ENCODE measurements around the gene ATG13. TPM values are rescaled to one million over a fixed set of nuclear protein-coding genes. Genes with fewer than 3 reads are reported as not detected.

Gene ATG13
- total RNA-seq, 2 donors from 2014 or later, result 54.3 to 172 TPM

- DNase-seq (ENCODE audit: low spot score), result no peak
- TF ChIP-seq CTCF (IDR thresholded peaks at IDR 0.05), result no peak
- no peak for TF ChIP-seq POLR2A (IDR thresholded peaks at IDR 0.05)
- no peak for TF ChIP-seq POLR2AphosphoS5 (IDR thresholded peaks at IDR 0.05)
- Histone ChIP-seq H3K4me3 (no peak overlapping the region), H3K27me3 (replicated peaks; ENCODE audit: insufficient read depth) (no peaks in the 10 kb centered on the region), H3K36me3 (peaks cover 14 to 21% of the 10 kb centered on the region in 2 donors), H3K4me1 (replicated peaks) (no peaks in the 10 kb centered on the region), H3K27ac (peak overlapping the region; percentile 0 to 42), H3K9me3 (no peaks in the 10 kb centered on the region)
- 37% methylated on average over 2 of the region's 2 CpGs for WGBS
- intact Hi-C loops (cut with DNase I), result loop anchor here (5.0 kb wide), 1 partner anchor 50 kb away; no protein-coding TSS in a partner anchor
Measured at GRCh38 chr11:46697723-46698122, 80.4 kb downstream of the ATG13 start.

GRCh38 chr11:46698597-46698996 lies 81.2 kb downstream of the ATG13 start:
- H3K27me3 ChIP-seq (replicated peaks; ENCODE audit: insufficient read depth), result no peaks in the 10 kb centered on the region
- peaks cover 14 to 27% of the 10 kb centered on the region in 2 donors for H3K36me3 ChIP-seq
- intact Hi-C loops (cut with DNase I), result loop anchor here (5.0 kb wide), 1 partner anchor 51 kb away; no protein-coding TSS in a partner anchor
- no peaks in the 10 kb centered on the region for H3K4me1 ChIP-seq (replicated peaks)
- no peak for DNase-seq (ENCODE audit: low spot score)
- no peak overlapping the region for H3K4me3 ChIP-seq
- WGBS, result 71% methylated on average over 1 of the region's 1 CpG
- no peak overlapping the region for H3K27ac ChIP-seq
- no peaks in the 10 kb centered on the region for H3K9me3 ChIP-seq
- no peak for TF ChIP-seq POLR2A (IDR thresholded peaks at IDR 0.05)
- TF ChIP-seq CTCF (IDR thresholded peaks at IDR 0.05), result no peak
- TF ChIP-seq POLR2AphosphoS5 (IDR thresholded peaks at IDR 0.05), result no peak

GRCh38 chr11:46700241-46701077 lies 83.1 kb downstream of the ATG13 start, which contains the start of the genes ARHGAP1 and ZNF408:
TSS of gene ARHGAP1 (minus strand) at chr11:46700619. CDS start at chr11:46696107, 4,512 bp downstream.
TSS of gene ZNF408 (plus strand) at chr11:46701031. CDS start at chr11:46701048, 17 bp downstream.
- Histone ChIP-seq H3K27me3 (replicated peaks; ENCODE audit: insufficient read depth) (no peaks in the 10 kb centered on the region), H3K4me1 (replicated peaks) (no peaks in the 10 kb centered on the region), H3K4me3 (peak within 1 kb of the TSS; percentile 70 to 89), H3K36me3 (peaks cover 9 to 30% of the 10 kb centered on the region in 2 donors), H3K9me3 (no peaks in the 10 kb centered on the region), H3K27ac (peak within 1 kb of the TSS; percentile 90 to 92)
- peak; percentile 99 for DNase-seq (ENCODE audit: low spot score)
- under 1% methylated on average over 44 of the region's 44 CpGs for WGBS
- TF ChIP-seq POLR2AphosphoS5 (IDR thresholded peaks at IDR 0.05) (peak; percentile 95), POLR2A (IDR thresholded peaks at IDR 0.05) (peak; percentile 94), CTCF (IDR thresholded peaks at IDR 0.05) (no peak)
- intact Hi-C loops (cut with DNase I), result loop anchor here (2.0 kb wide), 1 partner anchor 84 kb away; the partner anchor contains the start of genes ATG13 and HARBI1

- Histone ChIP-seq H3K4me3 (peak overlapping the region; percentile 70 to 89), H3K36me3 (peaks cover 5 to 32% of the 10 kb centered on the region in 2 donors), H3K4me1 (replicated peaks) (no peaks in the 10 kb centered on the region), H3K27ac (peak overlapping the region; percentile 90 to 92), H3K9me3 (no peaks in the 10 kb centered on the region), H3K27me3 (replicated peaks; ENCODE audit: insufficient read depth) (no peaks in the 10 kb centered on the region)
- under 1% methylated on average over 29 of the region's 29 CpGs for WGBS
- TF ChIP-seq POLR2AphosphoS5 (IDR thresholded peaks at IDR 0.05), result no peak
- TF ChIP-seq CTCF (IDR thresholded peaks at IDR 0.05), result no peak
- intact Hi-C loops (cut with DNase I), result loop anchor here (2.0 kb wide), 1 partner anchor 84 kb away; the partner anchor contains the start of genes ATG13 and HARBI1
- DNase-seq (ENCODE audit: low spot score), result no peak
Measured at GRCh38 chr11:46701078-46701654, 83.8 kb downstream of the ATG13 start.
